ENCODE measurements around the gene PAX3.

The PAX3 gene

GRCh38 chr2:222268311-222268990, 30.3 kb downstream of the PAX3 start:
- no peak for DNase-seq (ENCODE audit: low read depth in 1 of 2, low spot score in 1 of 2)
- in situ Hi-C loops (cut with HindIII; ENCODE audit: low pct_unique_long_range_greater_than_20kb, low sequenced_read_pairs), result no loop called here
- no peak for TF ChIP-seq JUND (IDR thresholded peaks at IDR 0.05; ENCODE audit: low read depth)

DNA sequence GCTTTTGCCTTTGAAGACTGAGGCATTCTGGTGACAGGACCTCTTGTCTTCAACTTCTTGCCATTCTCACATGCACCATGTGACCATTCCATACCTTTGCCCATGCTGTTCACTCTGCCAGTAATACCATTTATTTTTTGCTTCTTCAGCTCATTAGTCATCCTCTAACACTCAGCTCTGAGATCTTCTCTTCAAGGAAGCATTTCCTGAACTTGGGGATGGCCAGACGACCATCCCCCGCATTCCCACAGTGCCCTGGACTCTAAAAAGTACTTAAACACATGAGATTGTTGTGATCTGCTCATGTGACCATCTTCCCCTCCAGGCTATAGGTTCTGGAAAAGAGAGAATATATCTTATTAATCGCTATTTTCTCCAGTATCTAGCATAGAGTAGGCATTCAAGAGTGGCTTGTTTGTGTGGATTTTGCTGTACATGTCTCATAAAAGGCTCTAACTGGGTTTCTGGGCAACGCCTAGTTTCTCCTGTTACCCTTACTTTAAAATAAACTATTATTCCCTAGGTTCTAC, 33.9 kb downstream of the PAX3 start:
- DNase-seq (ENCODE audit: low read depth in 1 of 2, low spot score in 1 of 2), result no peak
- in situ Hi-C loops (cut with HindIII; ENCODE audit: low pct_unique_long_range_greater_than_20kb, low sequenced_read_pairs), result no loop called here
- TF ChIP-seq JUND (IDR thresholded peaks at IDR 0.05; ENCODE audit: low read depth), result no peak

DNA sequence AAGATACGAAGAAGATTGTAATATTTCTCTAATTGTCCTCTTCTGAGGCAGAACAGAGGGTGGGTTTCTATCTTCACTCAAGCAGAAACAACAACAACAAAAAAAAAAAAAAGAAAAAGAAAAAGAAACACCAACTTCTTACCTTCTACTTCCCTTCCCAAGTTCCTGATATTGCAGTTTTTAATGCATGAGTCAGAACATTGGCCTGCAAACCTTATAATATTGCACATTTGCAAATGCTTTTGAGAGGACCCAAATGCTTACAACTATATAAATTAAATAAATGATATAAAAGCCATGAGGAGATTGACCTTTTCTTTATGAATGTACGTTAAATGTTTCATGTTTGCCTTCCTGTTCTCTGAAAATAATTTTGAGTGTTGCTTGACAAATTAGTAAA, 37.3 kb downstream of the PAX3 start:
- in situ Hi-C loops (cut with HindIII; ENCODE audit: low pct_unique_long_range_greater_than_20kb, low sequenced_read_pairs), result no loop called here
- no peak for TF ChIP-seq JUND (IDR thresholded peaks at IDR 0.05; ENCODE audit: low read depth)
- DNase-seq (ENCODE audit: low read depth in 1 of 2, low spot score in 1 of 2), result no peak

DNA sequence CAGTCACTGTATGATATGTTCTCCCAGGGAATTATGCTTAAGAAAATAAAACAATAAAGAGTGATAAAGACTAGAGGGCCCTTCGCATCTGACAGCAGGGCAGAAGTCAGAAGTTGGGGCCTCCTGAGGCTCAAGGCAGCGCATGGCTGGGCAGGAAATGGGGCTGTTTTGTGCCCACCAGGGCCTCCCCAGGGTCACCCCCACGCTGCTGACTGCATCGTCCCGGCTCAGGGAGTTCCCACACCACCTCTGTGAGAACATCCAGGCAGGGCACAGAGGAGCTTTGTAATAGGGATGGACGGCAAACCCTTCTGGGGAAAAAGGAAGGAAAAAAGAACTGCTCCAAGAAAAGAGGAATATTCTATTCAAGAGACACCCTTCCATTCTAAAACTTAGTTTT, 41.2 kb downstream of the PAX3 start:
- in situ Hi-C loops (cut with HindIII; ENCODE audit: low pct_unique_long_range_greater_than_20kb, low sequenced_read_pairs), result no loop called here
- DNase-seq (ENCODE audit: low read depth in 1 of 2, low spot score in 1 of 2), result no peak
- no peak for TF ChIP-seq JUND (IDR thresholded peaks at IDR 0.05; ENCODE audit: low read depth)

DNA sequence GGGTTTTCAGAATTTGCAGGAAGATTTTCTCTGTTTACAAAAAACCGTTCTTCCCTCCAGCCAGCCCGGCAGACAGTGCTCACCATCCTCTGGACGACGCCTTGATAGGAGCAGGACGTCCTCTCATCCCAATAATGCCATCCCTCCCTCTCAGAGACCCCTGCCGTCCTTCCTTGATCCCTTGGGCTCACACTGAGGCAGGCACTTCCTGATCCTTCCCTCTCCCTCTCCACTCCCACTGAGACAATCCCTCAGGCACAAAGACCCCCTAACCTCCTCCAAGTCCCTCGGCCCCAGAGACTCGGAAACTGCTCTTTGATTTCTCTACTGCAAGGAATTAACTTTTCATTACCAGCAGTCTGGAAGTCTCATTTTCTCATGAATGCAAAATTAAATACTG, 42.5 kb downstream of the PAX3 start:
- in situ Hi-C loops (cut with HindIII; ENCODE audit: low pct_unique_long_range_greater_than_20kb, low sequenced_read_pairs), result no loop called here
- TF ChIP-seq JUND (IDR thresholded peaks at IDR 0.05; ENCODE audit: low read depth), result no peak
- DNase-seq (ENCODE audit: low read depth in 1 of 2, low spot score in 1 of 2), result no peak

GRCh38 chr2:222255090-222255489, 43.7 kb downstream of the PAX3 start:
- in situ Hi-C loops (cut with HindIII; ENCODE audit: low pct_unique_long_range_greater_than_20kb, low sequenced_read_pairs), result no loop called here
- no peak for TF ChIP-seq JUND (IDR thresholded peaks at IDR 0.05; ENCODE audit: low read depth)
- DNase-seq (ENCODE audit: low read depth in 1 of 2, low spot score in 1 of 2), result no peak

- no peak for DNase-seq (ENCODE audit: low read depth in 1 of 2, low spot score in 1 of 2)
- in situ Hi-C loops (cut with HindIII; ENCODE audit: low pct_unique_long_range_greater_than_20kb, low sequenced_read_pairs), result no loop called here
- TF ChIP-seq JUND (IDR thresholded peaks at IDR 0.05; ENCODE audit: low read depth), result no peak
Measured at GRCh38 chr2:222250313-222250712, 48.5 kb downstream of the PAX3 start.

DNA sequence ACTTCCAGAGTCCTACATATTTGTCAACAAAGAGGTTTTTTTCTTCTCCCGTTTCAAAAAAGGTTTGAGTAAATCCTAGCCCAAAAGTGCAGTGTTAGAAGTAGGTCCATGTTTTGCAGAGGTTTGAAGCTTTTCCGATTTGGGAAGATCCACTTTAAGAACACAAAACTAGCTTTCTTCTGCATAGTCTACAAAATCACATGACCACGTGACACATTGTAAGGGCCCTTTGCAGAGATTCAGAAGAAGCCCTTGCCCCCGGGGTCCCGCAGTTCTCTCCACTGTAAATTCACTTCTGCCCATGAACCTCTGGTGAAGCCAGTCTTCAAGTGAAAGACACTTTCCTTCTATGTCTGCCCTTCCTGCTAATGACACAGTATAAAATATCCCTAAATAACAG, 49.4 kb downstream of the PAX3 start:
- DNase-seq (ENCODE audit: low read depth in 1 of 2, low spot score in 1 of 2), result no peak
- in situ Hi-C loops (cut with HindIII; ENCODE audit: low pct_unique_long_range_greater_than_20kb, low sequenced_read_pairs), result no loop called here
- no peak for TF ChIP-seq JUND (IDR thresholded peaks at IDR 0.05; ENCODE audit: low read depth)

GRCh38 chr2:222248818-222249217, 50.0 kb downstream of the PAX3 start:
- no peak for TF ChIP-seq JUND (IDR thresholded peaks at IDR 0.05; ENCODE audit: low read depth)
- no peak for DNase-seq (ENCODE audit: low read depth in 1 of 2, low spot score in 1 of 2)
- in situ Hi-C loops (cut with HindIII; ENCODE audit: low pct_unique_long_range_greater_than_20kb, low sequenced_read_pairs), result no loop called here

DNA sequence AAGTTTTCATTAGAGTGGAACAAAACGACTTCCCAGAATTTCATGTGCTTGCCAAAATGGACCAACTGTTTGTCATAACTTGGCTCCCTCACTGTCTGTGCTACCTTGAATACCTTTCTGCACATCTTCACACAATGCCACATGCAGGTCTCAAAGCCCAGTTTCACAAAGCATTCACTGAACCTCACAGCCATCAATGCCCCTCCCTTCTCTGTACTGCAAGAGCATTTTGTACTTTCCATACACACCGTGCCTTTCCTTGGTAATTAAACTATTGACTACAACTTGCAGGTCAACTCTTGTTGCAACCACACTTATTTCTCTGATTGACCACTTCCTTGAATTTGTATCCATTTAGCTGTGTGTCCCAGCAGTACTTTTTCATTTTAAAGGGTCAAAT, 50.5 kb downstream of the PAX3 start:
- DNase-seq (ENCODE audit: low read depth in 1 of 2, low spot score in 1 of 2), result no peak
- TF ChIP-seq JUND (IDR thresholded peaks at IDR 0.05; ENCODE audit: low read depth), result no peak
- in situ Hi-C loops (cut with HindIII; ENCODE audit: low pct_unique_long_range_greater_than_20kb, low sequenced_read_pairs), result no loop called here

GRCh38 chr2:222242532-222242931, 56.3 kb downstream of the PAX3 start:
- in situ Hi-C loops (cut with HindIII; ENCODE audit: low pct_unique_long_range_greater_than_20kb, low sequenced_read_pairs), result no loop called here
- DNase-seq (ENCODE audit: low read depth in 1 of 2, low spot score in 1 of 2), result no peak
- no peak for TF ChIP-seq JUND (IDR thresholded peaks at IDR 0.05; ENCODE audit: low read depth)

DNA sequence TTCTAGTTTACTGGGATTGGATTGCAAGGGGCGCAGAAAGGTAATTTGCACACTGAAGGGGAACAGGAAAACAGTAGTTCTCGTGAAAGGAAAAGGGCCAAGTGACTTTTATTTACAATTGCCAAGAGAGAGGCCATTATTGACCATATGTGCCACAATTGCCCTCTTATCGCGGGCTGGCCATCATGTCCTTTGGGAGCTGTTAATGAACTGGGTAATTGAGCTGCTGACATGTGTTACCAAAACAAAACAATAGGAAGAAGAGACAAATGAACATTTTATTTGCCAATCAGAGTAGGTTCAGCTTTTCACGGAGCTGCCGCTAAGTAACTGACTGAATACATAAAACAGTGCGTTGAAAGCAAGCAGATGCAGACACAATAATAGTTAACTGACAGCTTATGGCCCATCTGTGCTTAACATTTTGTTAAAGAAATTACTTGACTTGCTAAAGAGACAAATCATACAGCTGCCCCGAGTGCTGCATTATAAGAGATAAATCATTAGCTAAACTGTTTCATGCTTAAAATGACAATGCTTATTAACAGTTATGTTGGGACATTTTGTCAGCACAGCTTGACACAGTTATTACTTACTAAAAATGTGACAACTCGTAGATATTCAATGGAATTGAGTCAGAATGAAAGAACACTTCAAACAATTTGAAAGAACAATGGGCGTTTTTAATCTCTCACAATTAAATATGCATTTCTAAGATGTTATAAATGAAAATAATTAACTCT, 57.5 kb downstream of the PAX3 start:
- no peak for DNase-seq (ENCODE audit: low read depth in 1 of 2, low spot score in 1 of 2)
- no peak for TF ChIP-seq JUND (IDR thresholded peaks at IDR 0.05; ENCODE audit: low read depth)
- in situ Hi-C loops (cut with HindIII; ENCODE audit: low pct_unique_long_range_greater_than_20kb, low sequenced_read_pairs), result no loop called here

GRCh38 chr2:222240676-222241049, 58.1 kb downstream of the PAX3 start:
- in situ Hi-C loops (cut with HindIII; ENCODE audit: low pct_unique_long_range_greater_than_20kb, low sequenced_read_pairs), result no loop called here
- DNase-seq (ENCODE audit: low read depth in 1 of 2, low spot score in 1 of 2), result no peak

More at GRCh38 chr2:222240676-222241049, 58.1 kb downstream of the PAX3 start:
- no peak for TF ChIP-seq JUND (IDR thresholded peaks at IDR 0.05; ENCODE audit: low read depth)

Data from T47D (cell line).